ENCODE results near the gene WDR46. TPM values are rescaled to one million over a fixed set of nuclear protein-coding genes. Genes with fewer than 3 reads are reported as not detected.

The WDR46 gene
- total and polyA plus RNA-seq, 2 of the 13 experiments (the other 11 are each of a cell fraction or from before 2014, with no cell fraction given), result 47.4 to 105 TPM

- TF ChIP-seq RERE (CRISPR knock-in tag; IDR thresholded peaks at IDR 0.05; ENCODE audit: low read depth) (no peak), NFIC (IDR thresholded peaks at IDR 0.05; ENCODE audit: low read length) (peak; percentile 82), ZNF430 (CRISPR knock-in tag; IDR thresholded peaks at IDR 0.05) (peak; percentile 64; the same call in 1 of the 2 replicates), ZNF563 (CRISPR knock-in tag; IDR thresholded peaks at IDR 0.05) (peak; percentile 19; the same call in 1 of the 2 replicates), ZNF383 (CRISPR knock-in tag; IDR thresholded peaks at IDR 0.05; ENCODE audit: borderline replicate concordance) (no peak), ZNF574 (CRISPR knock-in tag; IDR thresholded peaks at IDR 0.05) (peak; percentile 84), HCFC1 (IDR thresholded peaks at IDR 0.05; ENCODE audit: low read depth, low read length) (peak; percentile 87), ZNF775 (CRISPR knock-in tag; IDR thresholded peaks at IDR 0.05; ENCODE audit: borderline replicate concordance) (no peak), ZZZ3 (CRISPR knock-in tag; IDR thresholded peaks at IDR 0.05; ENCODE audit: borderline replicate concordance) (peak; percentile 36; the same call in 1 of the 2 replicates), NFAT5 (CRISPR knock-in tag; IDR thresholded peaks at IDR 0.05) (no peak), RAD51 (IDR thresholded peaks at IDR 0.05; ENCODE audit: borderline replicate concordance) (no peak), ZNF33B (CRISPR knock-in tag; IDR thresholded peaks at IDR 0.05) (no peak), MTERF4 (CRISPR knock-in tag; IDR thresholded peaks at IDR 0.05) (no peak), ZNF652 (CRISPR knock-in tag; IDR thresholded peaks at IDR 0.05; ENCODE audit: borderline replicate concordance, low read depth) (no peak)
These were observed at the start of gene WDR46, which contains the start of gene PFDN6 (continued) for GRCh38 chr6:33288921-33289783.
